Stimulated activated CD4-positive, alpha-beta T cell treated with anti-CD3 and anti-CD28 coated beads, Interleukin-15, amount 100 ng/mL, for 24 hours (primary cell): ENCODE data around the gene SPAG16.

ENCODE experiments used
- DNase-seq: peaks from one replicate; pipeline ENCODE4 v3.0.0-alpha.2; 2020

The SPAG16 gene

DNA sequence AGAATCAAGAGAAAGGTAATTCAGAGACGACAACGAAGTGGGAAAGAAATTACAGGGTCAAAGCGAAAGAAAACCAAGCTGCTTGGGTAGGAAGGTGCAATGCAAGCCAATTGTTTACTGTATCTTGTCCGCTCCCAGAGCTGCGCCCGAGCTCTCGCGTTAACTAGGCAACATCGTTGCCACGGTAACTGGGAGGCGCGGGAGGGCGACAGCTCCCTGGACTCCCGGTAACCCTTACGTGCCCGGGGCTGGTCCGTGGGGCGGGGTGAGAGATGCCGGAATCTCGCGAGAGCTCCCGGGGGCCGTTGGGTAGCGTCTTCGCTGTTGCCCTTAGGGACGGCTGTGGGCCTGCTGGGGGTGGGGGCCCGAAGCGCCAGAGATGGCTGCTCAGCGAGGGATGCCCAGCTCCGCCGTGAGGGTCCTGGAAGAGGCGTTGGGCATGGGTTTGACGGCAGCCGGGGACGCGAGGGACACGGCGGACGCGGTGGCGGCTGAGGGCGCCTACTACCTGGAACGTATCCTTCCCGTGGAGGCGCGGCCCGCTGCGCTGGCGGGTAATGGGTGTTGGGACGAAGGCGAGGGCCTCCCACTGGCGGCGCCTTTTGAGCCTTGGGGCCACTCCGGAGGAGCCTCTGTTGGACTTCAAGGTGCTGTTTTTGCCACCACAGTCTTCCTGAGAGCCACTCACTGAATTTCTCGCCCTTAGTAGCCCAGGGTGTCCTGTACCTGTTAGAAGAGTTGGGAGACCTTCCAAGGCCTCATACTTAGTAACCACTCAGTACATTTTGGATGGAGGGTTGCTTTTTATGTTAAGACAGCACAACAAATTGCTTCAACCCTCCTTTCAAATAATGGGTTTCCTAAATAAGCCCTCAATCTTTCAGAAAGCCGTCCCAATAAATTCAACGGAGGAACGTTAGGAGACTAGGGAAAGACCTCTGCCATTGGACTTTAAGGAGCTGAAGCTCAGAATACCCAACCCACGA, at the start of gene SPAG16:
TSS of gene SPAG16 (plus strand) at position 360 of the 986 bp plus-strand sequence.
- DNase-seq, result peak; percentile 98

DNA sequence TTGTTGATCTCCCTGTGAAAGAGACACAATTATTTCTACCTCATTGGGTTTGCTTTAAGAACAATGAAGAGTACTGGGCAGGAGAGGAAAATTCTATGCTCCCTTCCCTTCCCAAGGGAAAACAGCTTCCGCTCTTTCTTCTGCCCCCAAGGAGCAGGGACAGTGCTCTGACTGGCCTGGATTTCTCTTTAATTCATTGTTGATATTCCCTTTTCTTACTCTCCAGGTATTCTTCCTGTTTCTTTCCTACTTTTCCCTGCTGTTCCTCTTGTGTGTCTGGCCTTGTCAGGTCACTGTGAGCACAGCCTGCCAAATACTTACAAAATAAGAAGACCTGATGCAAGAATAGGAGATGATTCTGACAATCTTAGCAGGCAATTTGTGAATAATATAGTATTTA, 49.6 kb upstream of the SPAG16 start:
- DNase-seq, result no peak

DNA sequence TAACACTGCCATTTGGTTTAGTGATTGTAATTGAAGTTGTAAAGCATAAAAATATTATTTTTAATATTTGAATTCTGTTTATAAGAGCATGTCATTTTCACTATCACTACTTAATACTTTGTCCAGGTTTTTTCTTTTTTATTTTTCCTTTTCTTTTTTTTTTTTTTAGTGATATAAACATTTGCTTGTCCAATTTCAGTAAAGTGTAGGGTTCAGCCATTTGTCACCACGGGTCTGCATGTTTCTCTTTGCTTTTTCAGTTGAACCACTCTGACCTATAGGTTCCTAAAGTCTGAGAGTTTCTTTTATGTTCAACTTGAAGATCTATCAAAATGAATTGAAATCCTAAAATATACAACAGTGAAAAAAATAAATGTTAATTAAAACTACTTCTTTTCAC, 48.5 kb upstream of the SPAG16 start:
- no peak for DNase-seq

DNA sequence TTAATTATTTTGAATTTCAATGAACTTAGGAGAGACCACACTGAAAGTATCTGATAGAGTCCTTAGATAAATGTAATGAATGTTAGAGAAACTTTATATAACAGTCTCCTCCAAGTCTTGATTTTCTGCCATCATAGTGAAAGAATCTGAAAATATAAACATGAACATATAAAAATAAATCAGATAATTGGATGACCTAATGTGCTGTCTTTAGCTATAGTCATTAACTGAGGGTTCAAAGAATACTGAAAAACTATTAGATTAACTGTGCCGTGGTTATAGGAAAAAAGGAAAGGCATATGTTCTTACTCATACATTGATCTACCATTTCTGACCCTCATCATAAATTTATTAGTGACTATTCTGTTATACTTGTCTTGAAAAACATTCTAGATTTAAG, 47.0 kb upstream of the SPAG16 start:
- no peak for DNase-seq

DNA sequence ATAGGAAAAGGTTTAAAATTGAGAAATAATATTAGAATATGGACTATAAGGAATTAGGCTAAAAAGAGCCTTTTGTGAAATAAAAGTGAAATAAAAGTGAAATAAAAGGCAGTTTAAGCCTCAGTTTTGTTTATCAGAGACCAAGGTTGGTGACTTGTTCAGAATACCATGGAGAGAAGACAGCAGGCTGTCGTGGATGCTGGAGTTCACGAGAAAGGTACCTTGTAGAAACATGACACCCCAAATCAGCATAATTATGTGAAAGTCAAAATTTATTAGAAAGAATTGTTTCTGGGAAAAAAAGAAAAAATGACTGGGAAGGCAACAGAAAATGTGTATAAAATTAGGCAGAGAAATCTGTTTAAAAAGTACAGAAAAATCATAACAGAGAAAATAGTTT, 46.5 kb upstream of the SPAG16 start:
- DNase-seq, result no peak

DNA sequence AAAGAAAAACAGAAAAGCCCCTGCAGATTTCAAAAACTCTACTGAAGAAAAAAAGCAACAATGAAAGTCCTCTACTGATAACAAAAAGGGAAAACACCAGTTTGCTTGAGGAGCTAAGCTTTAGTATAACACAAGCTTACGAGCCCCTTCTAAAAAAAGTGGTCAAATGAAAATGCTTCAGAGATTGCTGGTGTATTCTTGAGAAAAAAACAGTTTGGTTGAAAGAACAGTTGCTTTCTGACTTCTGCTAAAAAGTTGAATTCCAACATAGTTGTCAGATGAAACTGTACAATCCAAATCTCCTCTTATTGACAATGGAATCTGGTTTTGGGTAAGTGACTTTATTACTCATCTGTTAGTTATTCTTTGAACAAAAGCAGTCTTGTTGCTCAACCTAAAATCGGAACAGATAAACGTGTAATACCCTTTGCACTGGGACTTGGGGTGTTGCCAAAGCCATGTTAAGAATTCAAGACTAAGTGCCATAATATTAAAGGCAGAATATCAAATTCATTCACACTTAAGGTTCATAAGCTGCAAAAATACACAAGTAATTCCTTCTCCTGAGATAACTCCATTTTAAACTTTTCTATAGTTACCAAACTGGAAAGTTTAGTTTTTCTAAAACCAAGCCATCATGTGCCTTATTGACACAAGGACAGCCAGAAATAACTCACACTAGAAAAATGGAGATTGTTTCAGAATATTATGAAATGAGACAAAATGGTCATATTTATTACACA, 45.3 kb upstream of the SPAG16 start:
- no peak for DNase-seq

DNA sequence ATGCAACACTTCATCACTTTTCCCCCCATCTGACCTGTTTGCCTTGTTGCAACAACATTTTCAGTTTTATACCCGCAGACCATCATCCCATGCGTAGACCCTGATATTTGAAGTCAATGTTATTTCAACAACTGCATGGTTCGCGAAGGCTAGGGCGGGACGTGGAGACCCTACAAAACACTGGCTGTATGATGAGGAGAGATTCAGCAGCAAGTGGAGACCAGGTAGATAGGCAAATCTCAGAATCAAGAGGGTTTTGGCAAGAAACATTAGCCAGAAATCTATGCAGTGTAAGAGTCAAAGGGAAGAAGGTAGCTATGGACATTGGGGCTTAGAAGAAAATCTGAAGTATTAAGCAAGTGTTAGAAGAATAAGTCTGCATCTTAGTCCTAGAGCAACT, 42.4 kb upstream of the SPAG16 start:
- DNase-seq, result no peak

DNA sequence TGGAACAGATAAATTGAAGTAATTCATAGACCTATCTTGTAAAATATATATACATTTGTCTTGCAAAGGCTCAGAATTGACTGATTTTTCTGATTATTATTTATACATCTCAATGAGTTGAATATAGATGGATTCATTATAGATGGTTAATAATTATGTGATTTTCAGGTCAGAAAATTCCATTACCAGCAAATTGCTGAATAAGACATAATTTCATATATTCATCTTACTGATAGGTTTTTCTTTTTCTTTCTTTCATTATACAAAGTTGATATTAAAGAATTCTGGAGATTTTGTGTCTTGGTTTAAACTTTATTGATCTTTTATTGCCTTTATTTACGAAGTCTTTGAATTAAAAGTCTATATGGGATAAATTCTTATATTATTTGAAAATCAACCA, 41.6 kb upstream of the SPAG16 start:
- no peak for DNase-seq

DNA sequence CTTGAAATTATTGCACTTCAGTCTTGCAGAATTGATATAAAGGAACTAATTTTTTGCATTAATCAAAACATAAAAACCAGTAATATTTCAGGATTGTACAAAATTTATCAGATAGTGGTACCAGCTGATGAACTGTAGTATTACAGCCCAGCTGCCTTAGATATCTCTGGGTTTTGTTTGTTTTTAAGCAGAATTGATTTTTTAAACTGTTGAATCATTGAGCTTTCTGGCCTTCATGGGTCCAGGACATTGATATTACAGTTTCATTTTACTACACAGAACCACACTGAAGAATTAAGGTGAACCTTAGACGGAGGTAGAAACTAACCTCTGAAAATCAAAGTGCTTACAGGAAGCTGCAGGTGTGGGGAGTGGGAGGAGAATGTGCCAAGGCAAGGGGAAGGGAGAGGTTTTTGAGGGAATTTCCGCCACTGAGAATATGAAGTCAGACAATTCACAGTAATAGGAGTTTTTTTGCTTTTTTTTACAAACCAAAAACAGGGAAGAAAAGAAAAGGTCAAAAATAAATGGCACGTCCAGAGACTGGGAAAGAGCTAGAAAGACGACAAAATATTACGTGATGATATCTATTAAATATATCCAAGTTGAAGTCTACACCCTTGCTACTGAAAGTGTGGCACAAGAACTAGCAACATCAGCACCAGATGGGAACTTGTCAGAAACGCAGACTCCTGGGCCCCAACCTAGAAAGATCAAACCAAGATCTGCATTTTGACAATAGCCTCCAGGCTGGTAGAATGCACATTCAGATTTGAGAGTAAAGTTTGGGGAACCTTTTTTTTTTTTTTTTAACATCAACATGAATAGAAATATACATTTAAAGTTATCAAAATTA, 40.8 kb upstream of the SPAG16 start:
- no peak for DNase-seq

DNA sequence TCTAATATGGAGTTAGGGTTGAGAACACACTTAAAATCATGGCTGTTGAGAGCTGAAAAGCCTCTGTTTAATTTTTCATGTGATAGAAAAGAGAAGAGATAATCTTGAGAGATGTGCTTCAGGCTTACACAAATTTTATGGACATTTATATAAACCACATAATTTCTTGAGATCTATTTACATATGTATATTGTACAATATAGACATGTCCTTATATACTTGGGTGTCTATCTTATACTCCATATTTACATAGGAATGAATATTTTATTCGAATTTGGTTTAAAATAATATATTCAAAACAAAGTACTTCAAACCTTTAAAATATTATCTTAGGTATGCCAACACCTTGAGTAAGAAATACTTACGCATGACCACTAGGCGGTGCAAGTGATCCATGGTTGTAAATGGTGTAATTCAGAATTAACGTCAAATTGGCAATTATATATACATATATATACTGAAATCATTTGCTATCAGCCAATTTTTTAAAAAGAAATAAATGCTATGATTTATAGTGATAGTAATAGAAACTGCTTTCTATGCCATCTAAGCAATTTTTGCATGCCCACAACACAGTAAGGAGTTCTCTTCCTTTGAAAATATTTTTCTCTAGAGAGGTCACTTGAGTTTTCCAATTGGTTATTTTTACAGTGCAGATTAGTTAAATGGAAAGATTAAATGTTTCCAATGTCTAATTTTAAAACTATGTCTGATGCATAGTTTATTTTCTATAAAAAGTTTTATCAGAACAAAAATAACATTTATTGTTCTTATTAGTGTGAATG, 37.6 kb upstream of the SPAG16 start:
- peak; percentile 75 for DNase-seq

DNA sequence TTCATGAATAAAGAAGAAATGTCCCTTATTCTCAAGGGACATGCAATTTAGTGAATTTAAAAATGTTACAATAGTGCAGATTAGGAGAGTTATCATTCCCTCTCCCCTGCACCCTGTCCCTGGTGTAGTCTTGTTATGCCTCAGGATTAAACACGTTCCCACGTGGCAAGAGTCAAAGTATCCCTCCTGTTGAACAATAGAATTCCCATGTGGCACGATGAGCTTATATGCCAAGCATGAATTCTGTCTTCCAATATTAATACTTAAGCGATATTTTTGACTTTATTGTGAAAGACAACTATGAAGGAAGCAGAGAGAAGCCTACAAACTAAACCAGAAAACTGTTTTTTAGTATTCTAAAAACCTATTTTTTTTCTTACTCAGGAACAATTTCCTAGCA, 36.7 kb upstream of the SPAG16 start:
- DNase-seq, result no peak

DNA sequence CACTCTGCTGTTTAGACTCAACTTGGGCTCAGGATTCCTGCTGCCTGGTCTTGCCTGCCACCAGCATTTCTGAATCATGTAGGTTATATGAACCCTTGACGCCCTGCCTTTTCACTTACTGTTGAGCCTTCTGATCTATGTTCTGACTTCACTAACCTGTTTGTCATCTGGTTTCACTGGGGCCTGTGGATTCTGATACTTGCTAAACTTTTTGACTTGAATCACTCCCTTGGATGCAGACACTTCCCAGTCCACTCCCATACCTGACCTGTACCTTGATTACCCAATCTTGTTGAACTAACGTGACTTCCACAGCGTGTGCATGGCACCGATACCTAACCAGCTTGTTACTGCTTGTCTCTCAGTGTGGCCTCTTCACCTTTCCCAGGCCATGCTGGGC, 35.6 kb upstream of the SPAG16 start:
- no peak for DNase-seq

DNA sequence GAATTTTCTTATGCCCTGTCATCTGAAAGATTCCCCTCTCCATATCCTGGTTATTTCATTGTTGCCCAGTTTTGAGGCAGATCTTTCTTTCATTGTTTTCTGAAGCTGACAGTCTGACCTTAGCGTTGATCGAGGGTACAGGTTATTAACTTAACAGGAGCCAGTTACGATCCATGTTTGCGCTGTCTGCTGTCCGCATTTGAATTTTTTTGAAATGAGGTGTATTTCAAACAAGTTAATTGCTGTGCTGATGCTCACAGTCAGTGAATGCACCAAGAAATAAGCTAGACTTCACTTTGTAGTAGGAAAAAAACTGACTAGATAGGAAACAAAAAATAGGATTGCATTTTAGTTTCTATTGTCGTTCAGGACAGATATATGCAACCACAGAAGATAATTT, 34.8 kb upstream of the SPAG16 start:
- DNase-seq, result no peak

DNA sequence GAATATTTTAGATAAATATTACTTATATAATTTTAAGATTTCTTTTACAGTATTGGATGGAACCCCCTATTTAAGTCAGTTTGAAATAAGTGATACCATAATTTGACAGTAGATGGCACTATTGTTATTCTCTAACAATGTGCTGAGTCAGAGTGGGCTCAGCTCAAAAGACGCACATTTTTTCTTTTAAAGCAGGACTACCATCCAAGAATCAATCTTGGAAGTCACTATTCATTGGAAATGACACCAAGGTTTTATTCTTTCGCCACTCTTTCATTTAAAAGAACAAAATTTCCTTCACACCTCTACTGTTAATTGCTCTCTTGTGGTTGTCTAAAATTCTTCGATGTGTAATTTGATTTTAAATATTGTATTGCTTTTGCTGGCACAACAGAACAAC, 32.6 kb upstream of the SPAG16 start:
- DNase-seq, result no peak

DNA sequence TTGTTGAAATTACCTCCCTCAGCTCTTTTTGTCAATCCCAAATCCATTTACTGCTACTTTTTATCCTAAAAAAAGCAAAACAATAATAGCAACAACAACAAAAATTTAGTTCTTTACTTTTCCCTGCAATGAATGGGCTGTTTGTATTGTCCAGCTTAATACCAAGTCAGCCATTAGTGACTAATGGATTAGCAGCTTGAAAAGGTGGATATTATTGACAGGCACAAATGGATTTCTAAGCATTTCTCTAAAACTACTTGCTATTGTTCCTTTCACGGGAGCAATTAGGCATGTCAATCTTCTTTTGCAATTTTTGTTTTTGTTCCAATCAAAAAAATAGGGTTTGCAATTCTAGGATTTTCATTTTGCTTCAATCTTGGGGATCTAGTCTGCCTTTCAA, 32.1 kb upstream of the SPAG16 start:
- no peak for DNase-seq

DNA sequence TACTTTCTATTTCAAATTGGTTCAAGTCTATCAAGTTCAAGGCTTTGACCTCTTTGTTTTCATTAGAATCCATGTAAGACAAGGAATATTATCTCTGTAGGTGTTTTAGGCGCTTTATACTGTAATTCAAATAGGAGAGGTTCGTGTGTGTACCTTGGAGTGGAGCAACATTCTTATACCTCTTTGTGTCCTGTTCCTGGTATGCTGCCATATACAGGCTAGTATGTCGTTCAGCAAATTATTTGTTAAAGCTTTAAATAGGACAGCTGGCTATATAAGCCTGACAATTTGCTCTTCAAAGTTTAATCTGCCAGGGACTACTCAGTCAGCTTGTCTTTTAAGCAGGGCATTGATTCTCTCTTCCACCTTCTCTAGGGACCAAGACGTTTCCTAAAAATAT, 31.1 kb upstream of the SPAG16 start:
- no peak for DNase-seq

DNA sequence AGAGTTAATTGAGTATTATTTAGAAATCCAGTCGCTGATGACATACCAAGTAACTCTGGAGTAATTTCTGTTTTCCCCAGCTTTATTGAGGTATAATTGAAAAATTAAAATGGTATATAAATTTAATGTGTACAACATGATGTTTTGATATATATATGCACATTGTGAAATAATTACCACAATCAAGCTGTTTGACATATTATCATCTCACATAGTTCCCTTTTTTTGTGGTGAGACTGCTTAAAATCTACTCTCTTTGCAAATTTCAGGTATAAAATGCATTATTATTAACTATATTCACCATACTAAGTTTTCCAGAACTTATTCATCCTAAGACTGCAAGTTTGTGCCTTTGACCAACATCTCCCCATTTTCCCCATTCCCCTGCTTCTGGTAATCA, 25.0 kb upstream of the SPAG16 start:
- DNase-seq, result no peak

DNA sequence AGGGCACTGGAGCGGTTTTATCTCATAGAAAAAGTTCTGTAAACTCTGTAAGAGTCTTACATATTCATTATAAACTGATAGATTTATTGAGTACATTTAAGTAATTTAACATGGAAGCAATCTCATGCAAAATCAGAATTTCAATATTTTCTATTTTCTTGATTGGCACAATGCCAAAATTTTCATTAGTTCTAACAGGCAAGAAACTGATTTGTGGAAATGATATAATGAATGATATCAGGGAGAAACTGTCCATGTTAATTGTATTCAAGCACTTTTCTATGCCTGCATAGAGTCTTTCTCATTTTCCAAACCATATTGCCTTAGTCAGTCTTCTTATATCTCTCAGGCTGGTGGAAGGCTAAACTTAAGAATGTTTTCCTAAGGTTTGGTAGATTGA, 23.0 kb upstream of the SPAG16 start:
- no peak for DNase-seq

DNA sequence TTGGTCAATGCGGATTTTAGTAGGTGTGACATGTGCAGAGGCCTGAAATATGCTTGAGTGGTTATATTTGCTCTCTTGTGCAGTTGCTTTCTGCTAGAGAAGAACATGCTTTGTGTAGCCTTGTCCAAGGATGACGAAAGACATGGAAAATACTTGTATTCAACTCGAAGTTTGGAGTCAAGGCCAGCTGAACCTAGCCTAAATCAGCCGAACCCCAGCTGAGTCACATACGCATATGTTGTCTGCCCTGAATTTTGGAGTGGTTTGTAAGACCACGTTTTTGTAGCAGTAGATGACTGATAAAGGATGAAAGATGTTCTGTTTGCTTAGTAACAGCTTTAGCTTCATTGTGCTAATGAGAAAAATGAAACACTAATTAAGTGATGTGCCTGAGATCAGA, 22.5 kb upstream of the SPAG16 start:
- no peak for DNase-seq

DNA sequence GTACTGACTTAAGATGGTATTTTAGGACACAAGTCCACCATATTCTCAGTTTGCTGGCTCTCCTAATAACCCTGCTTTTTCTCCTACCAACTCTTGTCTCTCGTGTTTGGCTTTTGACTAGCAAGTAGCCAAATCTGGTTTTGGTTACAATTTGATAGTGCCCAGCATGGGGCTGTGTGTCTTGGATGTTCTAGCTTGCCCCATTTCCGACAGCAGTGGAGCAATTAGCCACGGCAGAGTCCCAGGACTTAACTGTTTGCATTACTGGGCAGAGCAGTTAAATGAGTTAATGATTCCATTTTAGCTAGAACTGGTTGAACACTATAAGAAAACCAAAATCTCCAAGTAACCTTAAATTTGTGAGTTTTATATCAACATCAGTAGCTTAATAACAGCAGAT, 18.6 kb upstream of the SPAG16 start:
- DNase-seq, result no peak

DNA sequence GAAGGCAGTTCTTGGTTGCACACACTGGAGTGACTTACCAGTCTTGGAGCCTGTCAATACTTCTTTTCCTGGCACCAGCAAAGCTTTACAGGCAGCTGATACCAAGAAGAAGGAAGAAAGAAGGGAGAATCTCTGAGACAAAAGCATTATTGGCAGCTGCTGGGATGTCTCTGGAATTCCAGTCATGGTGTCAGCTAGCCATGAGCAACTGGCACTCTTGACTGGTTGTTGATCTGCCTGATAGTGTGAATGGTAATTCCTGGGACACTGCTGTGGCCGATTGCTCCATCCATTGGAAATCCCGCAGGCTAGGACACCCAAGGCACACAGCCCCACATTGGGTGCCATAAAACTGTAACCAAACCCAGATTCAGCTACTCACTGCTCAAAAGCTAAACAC, 17.8 kb upstream of the SPAG16 start:
- DNase-seq, result no peak

DNA sequence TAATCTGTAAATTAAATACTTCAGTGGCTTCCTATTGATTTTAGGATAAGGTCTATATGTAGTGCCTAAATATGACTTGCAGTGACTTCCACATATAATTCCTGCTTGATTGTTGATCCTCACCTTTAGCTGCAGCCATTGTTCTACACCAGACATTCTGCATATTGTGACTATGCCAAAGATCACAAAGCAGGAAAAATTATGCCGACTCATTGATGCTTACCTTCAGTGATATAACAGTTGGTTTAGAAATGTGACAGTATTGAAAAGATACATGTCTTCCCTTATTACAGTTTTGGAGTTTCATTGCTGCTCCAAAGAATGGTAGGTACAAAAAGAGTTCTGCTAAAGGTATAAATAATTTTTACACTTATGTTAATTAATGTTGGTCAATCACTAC, 12.3 kb upstream of the SPAG16 start:
- DNase-seq, result no peak

DNA sequence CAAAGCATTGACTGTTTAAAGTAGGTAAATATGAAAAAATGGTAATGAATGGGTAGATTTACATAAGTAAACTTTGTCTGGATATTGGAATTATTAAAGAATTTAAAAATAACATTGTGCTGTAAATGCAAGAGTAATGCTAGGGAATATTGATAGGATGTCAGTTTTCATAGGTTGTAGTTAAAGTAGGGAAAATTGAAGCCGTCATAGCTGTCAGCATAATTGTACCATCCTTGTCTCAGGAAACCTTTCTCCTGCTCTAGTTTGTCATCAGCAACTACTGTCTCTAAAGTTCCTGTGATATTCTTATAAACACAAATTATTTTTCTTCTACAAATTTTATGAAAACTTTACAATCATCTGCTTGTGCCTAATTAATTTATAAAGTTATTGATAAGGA, 10.1 kb upstream of the SPAG16 start:
- DNase-seq, result no peak
